H9 (cell line): ENCODE data around the gene SEMA3G. TPM values are rescaled to one million over a fixed set of nuclear protein-coding genes. Genes with fewer than 3 reads are reported as not detected.

ENCODE experiments used
- DNase-seq: peaks from one replicate; pipeline ENCODE4 v3.0.0-alpha.2; 2017
- H2AFZ ChIP-seq: one replicate; pipeline ENCODE4 v1.6.1; 2013; ENCODE audit warnings: mild to moderate bottlenecking, low read length, control low read depth, moderate library complexity
- H2AK5ac ChIP-seq: 2 replicates; pipeline ENCODE4 v1.6.1; 2013; ENCODE audit warnings: low read length, control low read depth, mixed read lengths; ENCODE audit not compliant: insufficient read length
- H2BK120ac ChIP-seq: one replicate; pipeline ENCODE4 v1.6.1; 2013; ENCODE audit warnings: low read depth, mild to moderate bottlenecking, low read length, control low read depth, inconsistent platforms; ENCODE audit not compliant: poor library complexity, severe bottlenecking
- H2BK12ac ChIP-seq: 2 replicates; pipeline ENCODE4 v1.6.1; 2013; ENCODE audit warnings: low read length, control low read depth, mixed read lengths, low read depth; ENCODE audit not compliant: insufficient read length
- H2BK15ac ChIP-seq: 2 replicates; pipeline ENCODE4 v1.6.1; 2013; ENCODE audit warnings: low read depth, low read length, control low read depth
- H2BK20ac ChIP-seq: one replicate; pipeline ENCODE4 v1.6.1; 2013; ENCODE audit warnings: low read depth, mild to moderate bottlenecking, low read length, control low read depth, inconsistent platforms; ENCODE audit not compliant: poor library complexity, severe bottlenecking
- H2BK5ac ChIP-seq: 2 replicates; pipeline ENCODE4 v1.6.1; 2013; ENCODE audit warnings: low read length, control low read depth, mixed read lengths; ENCODE audit not compliant: insufficient read length
- H3K14ac ChIP-seq: 2 replicates; pipeline ENCODE4 v1.6.1; 2013; ENCODE audit warnings: low read length, control low read depth; ENCODE audit not compliant: insufficient read depth
- H3K18ac ChIP-seq: 2 replicates; pipeline ENCODE4 v1.6.1; 2013; ENCODE audit warnings: low read depth, mild to moderate bottlenecking, mixed read lengths, low read length, control low read depth; ENCODE audit not compliant: insufficient read length
- H3K23ac ChIP-seq: 2 replicates; pipeline ENCODE4 v1.6.1; 2013; ENCODE audit warnings: low read length, control low read depth, mixed read lengths, low read depth; ENCODE audit not compliant: insufficient read length
- H3K23me2 ChIP-seq: 2 replicates; pipeline ENCODE4 v1.6.1; 2013; ENCODE audit warnings: low read depth, mild to moderate bottlenecking, mixed read lengths, low read length, control low read depth; ENCODE audit not compliant: insufficient read length, poor library complexity, severe bottlenecking
- H3K27ac ChIP-seq: 2 replicates; pipeline ENCODE4 v1.5.1; 2013; ENCODE audit warnings: low read length, control low read depth, mixed read lengths, low read depth; ENCODE audit not compliant: insufficient read length
- H3K27me3 ChIP-seq: 2 replicates; pipeline ENCODE4 v1.6.1; 2013; ENCODE audit warnings: low read length, control low read depth, inconsistent platforms; ENCODE audit not compliant: insufficient read depth
- H3K4ac ChIP-seq: 2 replicates; pipeline ENCODE4 v1.6.1; 2013; ENCODE audit warnings: low read depth, mild to moderate bottlenecking, control low read depth, inconsistent platforms, low read length, moderate library complexity
- H3K4me1 ChIP-seq: 2 replicates; pipeline ENCODE4 v1.6.1; 2013; ENCODE audit warnings: low read length, control low read depth, inconsistent platforms; ENCODE audit not compliant: insufficient read depth
- H3K4me2 ChIP-seq: 2 replicates; pipeline ENCODE4 v1.6.1; 2013; ENCODE audit warnings: low read length, control low read depth, mixed read lengths; ENCODE audit not compliant: insufficient read length, insufficient read depth
- H3K56ac ChIP-seq: 2 replicates; pipeline ENCODE4 v1.6.1; 2013; ENCODE audit warnings: low read depth, mild to moderate bottlenecking, mixed read lengths, low read length, control low read depth; ENCODE audit not compliant: insufficient read length
- H3K79me1 ChIP-seq: 2 replicates; pipeline ENCODE4 v1.6.1; 2013; ENCODE audit warnings: low read depth, mild to moderate bottlenecking, moderate library complexity, low read length, control low read depth, inconsistent platforms; ENCODE audit not compliant: insufficient read depth, poor library complexity, severe bottlenecking
- H3K79me2 ChIP-seq: 2 replicates; pipeline ENCODE4 v1.6.1; 2013; ENCODE audit warnings: low read length, control low read depth, inconsistent platforms; ENCODE audit not compliant: insufficient read depth
- H3K9ac ChIP-seq: 2 replicates; pipeline ENCODE4 v1.6.1; 2013; ENCODE audit warnings: low read length, control low read depth, mixed read lengths; ENCODE audit not compliant: insufficient read length; ENCODE audit errors: extremely low read depth
- H3K9me3 ChIP-seq: one replicate; pipeline ENCODE4 v1.6.1; 2013; ENCODE audit warnings: low read depth, low read length, inconsistent platforms; ENCODE audit not compliant: control insufficient read depth
- H3T11ph ChIP-seq: one replicate; pipeline ENCODE4 v1.6.1; 2013; ENCODE audit warnings: mild to moderate bottlenecking, low read length, control low read depth, inconsistent platforms
- H4K20me1 ChIP-seq: one replicate; pipeline ENCODE4 v1.6.1; 2013; ENCODE audit not compliant: control insufficient read depth, insufficient read length, insufficient read depth
- H4K5ac ChIP-seq: 2 replicates; pipeline ENCODE4 v1.6.1; 2013; ENCODE audit warnings: low read depth, mild to moderate bottlenecking, mixed read lengths, low read length, control low read depth; ENCODE audit not compliant: insufficient read length
- H4K8ac ChIP-seq: replicated peaks from 2 replicates; pipeline ENCODE4 v1.6.1; 2013; ENCODE audit warnings: low read length, control low read depth, mixed read lengths, low read depth; ENCODE audit not compliant: insufficient read length
- H4K91ac ChIP-seq: 2 replicates; pipeline ENCODE4 v1.6.1; 2013; ENCODE audit warnings: low read depth, mild to moderate bottlenecking, moderate library complexity, mixed read lengths, low read length, control low read depth; ENCODE audit not compliant: insufficient read length
- H3K27ac Mint-ChIP-seq, 3 experiments: 2 replicates in 2 of 3; 3 replicates in 1 of 3; pipeline ENCODE4 v1.8.0; 2020 to 2021; ENCODE audit warnings: mixed read lengths in 3 of 3, mild to moderate bottlenecking in 1 of 3, moderate library complexity in 1 of 3
- H3K27me3 Mint-ChIP-seq: 2 replicates; pipeline ENCODE4 v1.8.0; 2021; ENCODE audit warnings: low read depth, mild to moderate bottlenecking, moderate library complexity, mixed read lengths
- H3K36me3 Mint-ChIP-seq, 3 experiments: 2 replicates in 2 of 3; 3 replicates in 1 of 3; pipeline ENCODE4 v1.8.0; 2020 to 2021; ENCODE audit warnings: low read depth in 3 of 3, mixed read lengths in 3 of 3; ENCODE audit not compliant: insufficient read depth in 1 of 3
- H3K4me1 Mint-ChIP-seq, 2 experiments: 2 replicates each; pipeline ENCODE4 v1.8.0; 2020; ENCODE audit warnings: mixed read lengths in 2 of 2
- H3K4me3 Mint-ChIP-seq, 2 experiments: 2 replicates in 1 of 2; 3 replicates in 1 of 2; pipeline ENCODE4 v1.8.0; 2020 to 2021; ENCODE audit warnings: mild to moderate bottlenecking in 2 of 2, mixed read lengths in 2 of 2, moderate library complexity in 1 of 2
- H3K9me3 Mint-ChIP-seq, 2 experiments: 2 replicates in 1 of 2; 3 replicates in 1 of 2; pipeline ENCODE4 v1.8.0; 2020; ENCODE audit warnings: mild to moderate bottlenecking in 2 of 2, mixed read lengths in 2 of 2, moderate library complexity in 1 of 2
- WGBS: extraction: QIAGEN DNeasy Blood & Tissue Kit; methylation state at CpG from one replicate; pipeline ENCODE4 v1.1.7; 2013; ENCODE audit warnings: missing lambda C conversion rate, low lambda C conversion rate, mixed read lengths; ENCODE audit not compliant: insufficient read length; ENCODE audit errors: extremely low coverage; 5-methylcytosine and 5-hydroxymethylcytosine counted together
- total RNA-seq: library from RNA; stranded (reverse); gene quantifications from 2 replicates; pipeline ENCODE4 v1.2.1, GENCODE V29; 2021
- TF ChIP-seq, protein P1 (sequence below): fragments of 200-600 bp; sonication (generic); conservative IDR thresholded peaks from 3 replicates; pipeline ENCODE4 v1.8.0; 2021; ENCODE audit warnings: antibody characterized with exemption, mild to moderate bottlenecking

Gene SEMA3G
- total RNA-seq, 1 experiment from 2014 or later = 2.4 TPM

- TF ChIP-seq, protein P1, sequence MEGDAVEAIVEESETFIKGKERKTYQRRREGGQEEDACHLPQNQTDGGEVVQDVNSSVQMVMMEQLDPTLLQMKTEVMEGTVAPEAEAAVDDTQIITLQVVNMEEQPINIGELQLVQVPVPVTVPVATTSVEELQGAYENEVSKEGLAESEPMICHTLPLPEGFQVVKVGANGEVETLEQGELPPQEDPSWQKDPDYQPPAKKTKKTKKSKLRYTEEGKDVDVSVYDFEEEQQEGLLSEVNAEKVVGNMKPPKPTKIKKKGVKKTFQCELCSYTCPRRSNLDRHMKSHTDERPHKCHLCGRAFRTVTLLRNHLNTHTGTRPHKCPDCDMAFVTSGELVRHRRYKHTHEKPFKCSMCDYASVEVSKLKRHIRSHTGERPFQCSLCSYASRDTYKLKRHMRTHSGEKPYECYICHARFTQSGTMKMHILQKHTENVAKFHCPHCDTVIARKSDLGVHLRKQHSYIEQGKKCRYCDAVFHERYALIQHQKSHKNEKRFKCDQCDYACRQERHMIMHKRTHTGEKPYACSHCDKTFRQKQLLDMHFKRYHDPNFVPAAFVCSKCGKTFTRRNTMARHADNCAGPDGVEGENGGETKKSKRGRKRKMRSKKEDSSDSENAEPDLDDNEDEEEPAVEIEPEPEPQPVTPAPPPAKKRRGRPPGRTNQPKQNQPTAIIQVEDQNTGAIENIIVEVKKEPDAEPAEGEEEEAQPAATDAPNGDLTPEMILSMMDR = no peak
- Mint-ChIP-seq H3K27me3 (no peaks in the 10 kb centered on the region), H3K4me1 (peaks cover 8 to 16% of the 10 kb centered on the region in 2 experiments), H3K9me3 (no peaks in the 10 kb centered on the region), H3K27ac (no peak overlapping the region), H3K36me3 (peaks cover 19 to 65% (median 61%) of the 10 kb centered on the region in 3 experiments), H3K4me3 (no peak overlapping the region)
- Histone ChIP-seq H2BK120ac (no peak overlapping the region), H3K27ac (no peak overlapping the region), H3K4ac (no peak overlapping the region), H2AK5ac (no peak overlapping the region), H3K27me3 (no peaks in the 10 kb centered on the region), H3K14ac (no peak overlapping the region), H3T11ph (no peak overlapping the region), H2BK12ac (no peak overlapping the region), H2BK15ac (no peak overlapping the region), H2AFZ (no peak overlapping the region), H3K56ac (no peak overlapping the region), H4K5ac (no peak overlapping the region), H3K79me1 (no peaks in the 10 kb centered on the region), H3K23ac (no peak overlapping the region), H4K91ac (no peak overlapping the region), H3K79me2 (no peaks in the 10 kb centered on the region), H4K20me1 (no peaks in the 10 kb centered on the region), H2BK20ac (no peak overlapping the region), H3K9ac (no peak overlapping the region), H3K4me2 (no peak overlapping the region), H3K23me2 (no peaks in the 10 kb centered on the region), H3K9me3 (no peaks in the 10 kb centered on the region), H3K4me1 (no peaks in the 10 kb centered on the region), H3K18ac (no peak overlapping the region), H4K8ac (no peak overlapping the region), H2BK5ac (no peak overlapping the region)
- DNase-seq = no peak
- no CpG with 5 or more reads among the region's 23 CpGs for WGBS
These were observed 46.1 kb upstream of the SEMA3G start for GRCh38 chr3:52490939-52491526.
